Stimulated activated CD4-positive, alpha-beta T cell treated with anti-CD3 and anti-CD28 coated beads, Interleukin-1b, Interleukin-23, amount 100 ng/mL, for 48 hours (primary cell): ENCODE data around the gene MMADHC.

ENCODE experiments used
- DNase-seq: peaks from one replicate; pipeline ENCODE4 v3.0.0-alpha.2; 2020

Gene MMADHC

DNA sequence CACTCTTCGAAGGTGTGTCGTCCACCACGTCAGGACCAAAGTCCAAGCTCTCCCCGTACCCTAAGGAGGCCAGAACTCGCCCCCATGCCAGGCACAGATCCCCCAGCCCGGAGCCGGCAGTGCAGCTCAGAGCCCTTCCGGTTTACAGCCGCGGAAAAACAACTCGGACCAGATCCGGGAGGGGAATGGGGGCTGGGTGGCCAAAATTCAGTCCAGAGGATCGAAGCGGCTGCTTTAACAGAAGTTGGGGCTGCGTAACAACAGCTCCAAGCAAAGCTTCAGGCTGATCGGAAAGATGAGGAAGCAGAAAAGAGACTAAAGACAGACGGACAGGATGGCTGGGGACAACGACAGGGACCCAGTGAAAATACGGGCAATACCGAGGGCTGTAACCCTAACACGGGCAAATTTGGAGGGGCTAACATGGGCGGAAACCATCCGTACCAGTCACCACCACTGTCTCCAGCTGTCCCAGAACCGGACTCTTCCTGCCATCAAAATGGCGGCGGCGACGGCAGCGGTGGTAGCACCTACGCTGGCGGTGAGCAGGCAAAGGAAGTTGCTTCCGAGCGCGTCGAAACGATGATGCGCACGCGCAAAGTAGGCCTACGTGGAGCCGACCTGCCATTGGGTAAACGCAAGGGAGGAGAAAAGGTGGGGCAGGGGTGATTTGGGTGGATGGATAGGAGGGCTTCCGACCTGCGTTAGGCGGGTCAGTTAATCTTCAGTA lies at the start of gene MMADHC:
Gene MMADHC (minus strand): TSS at position 556 of the 730 bp plus-strand sequence. CDS start 678 bp downstream, outside the sequence.
- DNase-seq, result peak; percentile 94

DNA sequence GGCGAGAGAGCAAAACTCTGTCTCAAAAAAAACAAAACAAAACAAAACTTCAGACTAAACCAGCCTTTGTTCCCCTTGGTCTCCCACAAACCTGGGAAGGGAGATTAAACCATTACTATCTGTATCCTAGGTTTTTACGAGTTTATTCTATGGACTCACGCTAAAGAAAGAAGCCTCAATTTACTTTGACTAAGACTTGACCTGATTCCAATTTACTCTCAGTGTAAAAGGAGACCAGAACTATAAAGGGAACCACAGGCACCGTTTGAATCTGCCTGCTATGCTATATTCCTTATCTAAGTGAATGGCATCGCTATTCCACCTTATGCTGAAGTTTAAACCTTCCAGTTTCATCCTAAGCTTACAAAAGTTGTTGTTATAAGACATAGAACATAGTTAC lies 46.5 kb upstream of the MMADHC start:
- DNase-seq, result no peak

DNA sequence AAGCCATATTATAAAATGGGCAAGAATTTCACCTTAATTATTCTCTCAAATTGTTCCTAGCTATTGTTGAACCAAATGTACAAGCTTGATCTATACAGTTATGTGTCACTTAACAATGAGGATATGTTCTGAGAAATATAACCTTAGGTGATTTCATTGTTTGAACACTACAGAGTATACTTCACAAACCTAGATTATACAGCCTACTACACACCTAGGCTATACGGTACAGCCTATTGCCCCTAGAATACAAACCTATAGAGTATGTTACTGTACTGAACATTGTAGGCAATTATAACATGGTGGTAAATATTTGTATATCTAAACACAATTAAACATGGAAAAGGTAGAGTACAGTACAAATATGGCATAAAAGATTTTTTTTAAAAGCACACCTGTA lies 42.9 kb upstream of the MMADHC start:
- no peak for DNase-seq

DNA sequence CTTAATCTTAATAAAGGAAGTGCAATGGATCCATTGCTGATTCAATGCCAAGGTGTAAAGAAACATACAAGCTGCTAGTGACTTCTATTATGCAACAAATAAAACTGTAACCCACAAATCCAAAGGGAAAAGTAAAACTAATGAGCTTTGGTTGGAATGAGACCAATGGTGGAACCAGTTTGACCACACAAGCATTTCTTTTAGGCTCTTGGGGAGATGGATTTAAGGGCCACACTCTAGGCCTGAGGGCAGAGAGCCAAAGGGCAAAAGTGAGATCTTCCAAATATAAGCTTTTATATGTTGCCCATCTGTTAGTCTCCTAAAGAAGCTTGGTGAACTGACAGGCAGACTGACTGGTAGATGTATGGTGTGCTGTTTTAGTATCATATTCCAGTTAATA lies 41.5 kb upstream of the MMADHC start:
- DNase-seq, result no peak

DNA sequence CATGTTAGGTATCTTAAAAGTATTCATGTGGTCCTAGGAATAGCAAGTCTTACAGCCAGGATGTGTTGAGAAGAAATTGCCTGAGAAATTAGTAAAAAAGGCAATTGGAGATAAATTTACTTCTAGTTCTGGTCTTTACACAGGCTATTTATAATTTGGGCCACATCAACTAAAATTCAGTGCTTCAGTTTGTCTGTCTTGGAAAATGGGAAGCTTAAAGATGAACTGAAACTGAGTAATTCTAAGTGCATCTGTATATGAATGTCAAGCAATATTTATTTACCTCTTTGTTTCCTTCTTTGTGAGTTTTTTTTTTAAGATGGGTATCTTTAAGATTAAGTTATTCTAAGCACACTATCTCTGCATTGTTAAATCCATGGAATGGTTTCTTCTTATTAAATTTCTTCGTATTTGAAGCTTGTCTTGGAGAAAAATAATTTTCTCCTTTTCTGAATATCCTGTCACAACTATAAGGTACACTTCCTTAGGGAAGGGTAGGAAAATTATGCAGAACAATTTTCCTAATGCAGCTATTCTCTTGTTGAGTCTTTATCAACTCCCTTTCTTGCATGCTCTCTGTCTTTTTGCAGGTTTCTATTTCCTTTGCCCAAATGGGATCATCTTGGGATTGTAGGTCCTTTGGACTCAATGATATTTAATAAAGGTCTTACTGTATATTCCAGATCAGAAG lies 39.7 kb upstream of the MMADHC start:
- no peak for DNase-seq

DNA sequence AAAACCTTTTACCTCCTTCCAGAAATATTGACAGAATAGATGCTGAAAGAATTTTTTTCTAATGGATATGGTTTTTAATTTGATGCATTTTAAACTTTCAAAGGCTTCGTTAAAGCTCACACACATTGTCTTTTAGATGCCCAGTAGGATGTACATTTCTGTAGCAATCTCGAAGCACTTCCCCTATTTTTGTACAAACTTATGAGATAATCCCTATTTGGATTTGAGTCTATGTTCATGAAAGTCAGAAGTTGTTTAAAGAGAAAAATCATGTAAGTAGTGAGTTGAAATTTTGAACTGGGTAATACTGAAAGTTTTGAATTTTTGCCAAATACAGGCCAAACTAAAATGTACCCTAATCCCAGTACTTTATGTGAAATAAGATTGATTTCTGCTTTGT lies 38.1 kb upstream of the MMADHC start:
- DNase-seq, result no peak

DNA sequence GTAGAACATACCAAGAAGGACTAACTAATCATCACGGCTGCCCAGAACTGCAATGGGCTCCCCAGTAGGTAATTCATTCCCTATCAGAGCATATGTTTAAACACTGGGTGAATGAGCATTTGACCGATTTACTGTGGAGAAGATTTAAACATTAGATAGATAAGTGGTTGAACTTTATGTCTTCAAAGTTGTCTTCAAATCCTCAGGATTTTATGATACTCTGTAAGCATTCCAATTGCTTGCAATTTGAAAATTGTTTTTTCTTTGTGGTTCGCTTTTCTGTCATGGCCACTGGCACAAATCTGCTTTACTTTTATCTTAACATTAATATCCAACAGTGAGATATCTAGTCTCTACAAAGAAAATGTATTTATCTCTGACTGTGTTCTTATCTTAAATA lies 37.7 kb upstream of the MMADHC start:
- no peak for DNase-seq

DNA sequence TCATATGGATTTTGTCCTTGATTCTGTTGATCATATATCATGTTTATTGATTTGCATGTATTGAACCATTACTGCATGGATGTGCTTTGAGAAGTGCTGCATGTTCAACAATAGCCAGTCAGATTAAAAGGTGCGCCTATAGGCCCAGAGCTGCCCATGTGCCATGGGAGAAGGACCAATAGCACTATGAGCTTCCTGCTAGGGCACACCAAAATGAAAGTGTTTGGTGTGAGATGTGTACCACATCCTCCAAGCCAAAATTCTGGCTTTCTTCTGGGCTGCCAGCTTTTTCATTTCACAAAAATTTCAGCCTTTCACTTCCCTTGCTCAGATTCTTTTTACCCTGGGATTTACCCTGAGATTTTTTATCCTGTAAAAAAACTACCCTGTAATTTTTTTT lies 34.8 kb upstream of the MMADHC start:
- no peak for DNase-seq

DNA sequence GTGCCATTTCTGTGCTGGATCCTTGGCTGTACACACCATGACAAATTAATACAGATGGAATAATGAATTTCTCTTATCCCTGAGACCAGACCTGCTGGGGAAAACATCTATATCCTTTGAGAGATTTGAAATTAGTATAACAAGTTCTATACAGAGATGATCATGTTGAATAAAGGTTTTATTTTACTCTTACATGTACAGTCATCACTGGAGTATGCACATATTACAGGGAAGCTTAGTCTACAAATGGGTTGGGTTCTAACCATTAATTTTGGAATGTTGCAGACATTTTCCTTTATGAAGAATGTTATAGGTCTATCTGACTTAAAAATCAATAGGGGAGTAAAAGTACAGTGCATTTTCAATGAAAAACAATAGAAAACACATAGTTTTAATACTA lies 29.9 kb upstream of the MMADHC start:
- no peak for DNase-seq

DNA sequence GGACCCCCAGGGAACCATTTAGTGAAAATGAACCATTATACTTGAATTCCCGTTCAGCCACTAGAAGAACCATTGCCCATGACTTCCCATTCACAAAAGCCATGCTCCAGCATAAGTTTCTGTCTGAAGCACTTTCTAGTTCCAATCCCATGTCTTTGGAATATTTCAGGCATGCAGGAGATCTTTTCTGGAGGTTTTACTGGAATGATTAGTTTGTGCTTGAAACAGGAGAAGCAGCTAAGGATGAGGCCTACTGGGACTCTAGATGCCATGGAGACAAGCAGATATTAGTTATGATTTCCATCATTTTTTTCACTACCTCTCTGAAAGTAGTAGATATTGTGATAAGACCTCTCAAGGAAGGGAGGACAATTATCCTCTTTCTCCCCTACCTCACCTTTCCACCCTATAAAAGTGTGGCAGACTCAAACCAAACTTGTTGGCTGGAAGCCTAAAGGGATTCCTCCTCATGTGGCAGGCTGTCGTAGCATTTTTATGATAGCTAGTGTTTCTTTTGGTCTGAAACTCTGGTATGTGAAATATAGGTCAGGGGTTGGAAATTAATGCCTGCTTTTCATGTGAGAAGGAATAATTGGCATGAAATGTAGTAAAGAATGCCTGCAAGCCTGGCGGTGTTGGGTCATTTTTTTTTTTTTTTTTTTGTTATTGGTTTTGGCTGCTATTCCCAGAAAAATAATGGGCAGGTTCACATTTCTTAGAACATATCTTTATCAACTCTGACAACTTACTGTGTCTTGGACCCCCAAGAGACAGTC lies 29.3 kb upstream of the MMADHC start:
- DNase-seq, result no peak

DNA sequence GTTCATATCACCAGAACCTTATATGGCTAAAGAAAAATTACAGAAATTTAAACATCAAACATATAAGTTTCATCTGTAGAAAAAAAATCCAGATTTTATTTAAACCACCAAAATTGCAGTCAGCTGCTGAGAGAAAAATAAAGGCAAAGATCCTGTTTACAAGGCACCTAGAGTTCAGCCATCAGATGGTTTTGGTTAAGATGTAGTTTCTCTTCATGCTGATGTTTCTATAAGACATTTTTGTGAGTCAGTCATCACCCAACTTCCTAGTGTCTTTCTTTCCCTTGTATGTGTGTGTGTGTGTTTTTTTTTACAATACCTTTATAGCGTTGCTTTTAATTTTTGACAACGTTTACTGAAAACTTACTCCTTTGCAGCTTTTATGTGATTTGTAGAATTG lies 26.1 kb upstream of the MMADHC start:
- no peak for DNase-seq

DNA sequence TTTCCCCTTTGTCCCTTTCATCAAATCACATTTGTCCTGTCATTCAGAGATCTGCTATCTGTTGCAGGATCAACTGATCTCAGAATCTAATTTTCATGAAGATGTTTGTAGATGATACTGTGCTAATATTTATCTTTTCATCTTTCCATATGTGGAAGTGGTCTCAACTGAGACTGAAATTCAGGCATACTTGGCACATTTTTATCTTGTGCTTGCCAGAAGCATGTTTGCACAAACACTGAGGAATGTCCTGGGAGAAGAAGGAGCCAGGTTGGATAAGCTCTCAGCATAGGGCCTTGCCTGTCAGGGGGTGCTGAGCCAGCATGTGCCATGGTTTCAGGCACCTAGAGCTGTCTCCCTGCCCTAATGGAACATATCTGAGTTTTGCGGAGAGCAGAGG lies 24.5 kb upstream of the MMADHC start:
- DNase-seq, result no peak

DNA sequence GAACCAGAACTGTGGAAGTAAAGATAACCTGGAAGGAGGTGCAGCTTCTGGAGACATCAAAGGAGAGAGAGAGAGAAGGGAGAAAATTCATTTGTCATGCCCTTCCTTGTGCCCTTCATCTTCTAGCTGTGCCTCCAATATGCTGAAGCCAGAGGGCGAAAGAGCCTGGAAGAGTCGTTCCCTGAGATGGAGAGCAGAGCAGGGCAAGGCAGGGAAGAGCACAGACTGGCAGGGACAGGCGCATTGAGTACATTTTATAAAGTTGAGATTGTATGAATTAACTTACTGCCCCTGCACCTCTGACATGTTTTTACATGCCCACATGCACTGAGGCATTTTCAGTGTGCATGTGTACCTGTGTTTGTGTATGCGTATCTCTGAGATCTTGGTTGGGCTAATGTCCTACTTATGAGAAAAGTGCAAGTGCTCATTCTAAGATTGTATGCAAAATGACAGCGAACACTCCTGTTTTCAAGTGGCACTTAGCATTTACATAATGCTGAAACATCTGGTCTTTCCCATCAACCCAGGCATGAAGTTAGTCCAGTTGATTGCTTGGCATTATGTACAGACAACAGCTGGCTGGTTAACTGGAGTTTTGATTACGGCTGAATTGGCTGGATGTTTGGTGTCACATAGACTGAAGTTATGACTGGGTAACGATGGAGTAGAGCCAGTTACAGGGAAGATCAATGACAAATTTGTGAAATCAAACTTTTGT lies 23.7 kb upstream of the MMADHC start:
- DNase-seq, result no peak

DNA sequence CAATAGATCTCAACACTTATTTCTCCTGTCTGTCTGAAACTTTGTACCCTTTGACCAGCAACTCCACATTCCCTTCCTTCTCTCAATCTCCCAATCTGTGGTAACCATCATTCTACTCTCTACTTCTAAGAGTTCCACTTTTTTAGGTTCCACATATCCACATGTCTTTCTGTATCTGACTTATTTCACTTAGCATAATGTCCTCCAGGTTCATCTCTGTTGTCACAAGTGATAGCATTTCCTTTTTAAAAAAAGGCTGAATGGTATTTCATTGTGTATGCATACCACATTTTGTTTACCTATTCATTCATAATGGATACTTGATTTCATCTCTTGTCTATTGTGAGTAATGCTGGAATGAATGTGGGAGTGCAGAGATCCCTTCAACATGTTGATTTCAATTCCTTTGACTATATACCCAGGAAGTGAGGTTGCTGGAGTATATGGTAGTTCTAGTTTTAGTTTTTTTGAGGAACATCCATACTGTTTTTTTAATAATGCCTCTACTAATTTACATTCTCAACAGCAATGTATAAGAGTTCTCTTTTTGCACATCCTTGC lies 18.8 kb upstream of the MMADHC start:
- DNase-seq, result no peak

DNA sequence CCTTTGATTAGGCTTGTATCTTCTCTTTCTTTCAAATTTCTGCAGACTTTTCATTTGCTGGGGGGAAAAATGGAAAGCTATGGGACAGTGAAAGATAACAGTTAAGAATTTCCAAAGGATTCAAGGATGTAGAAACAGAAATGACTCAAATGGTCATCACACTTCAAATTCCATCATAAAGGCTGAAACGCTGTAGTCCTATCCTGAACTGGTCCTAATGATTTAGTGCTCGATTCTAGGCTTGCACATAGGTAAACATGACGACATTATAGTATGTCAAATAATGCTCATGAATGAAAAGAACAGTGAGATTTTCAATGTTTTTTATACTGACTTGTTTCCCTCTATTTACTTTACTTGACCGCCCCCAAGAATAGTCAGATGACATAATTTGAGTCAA lies 15.7 kb upstream of the MMADHC start:
- DNase-seq, result no peak

DNA sequence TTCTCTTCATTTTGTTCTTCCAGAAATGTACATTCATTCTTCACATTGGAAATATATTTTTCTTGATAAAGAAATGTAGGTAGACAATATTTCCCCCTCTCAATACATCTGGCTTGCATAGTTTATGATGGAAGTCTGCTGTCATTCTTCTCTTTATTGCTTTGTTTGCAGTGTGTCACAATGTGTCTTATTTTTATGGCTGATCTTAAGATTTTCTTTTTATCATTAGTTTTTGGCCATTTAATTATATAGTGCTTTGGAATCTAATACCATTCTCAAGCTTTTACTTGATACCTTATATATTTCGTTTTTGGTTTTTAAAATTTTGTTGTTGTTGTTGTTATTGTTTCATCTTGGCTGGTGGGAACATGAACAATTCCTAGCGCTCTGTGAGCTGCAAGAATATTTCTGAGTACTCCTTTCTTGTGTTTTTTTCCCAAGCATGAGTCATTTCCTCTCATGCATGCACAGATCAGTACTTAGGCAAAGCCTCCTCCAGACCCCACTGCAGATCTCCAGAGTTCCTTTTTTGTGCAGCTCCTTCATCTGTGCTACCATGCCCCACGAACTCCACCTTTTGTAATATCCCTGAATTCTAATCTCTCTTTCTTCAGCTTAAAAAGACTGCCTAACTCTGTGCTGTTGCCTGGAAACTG lies 13.7 kb upstream of the MMADHC start:
- DNase-seq, result no peak

DNA sequence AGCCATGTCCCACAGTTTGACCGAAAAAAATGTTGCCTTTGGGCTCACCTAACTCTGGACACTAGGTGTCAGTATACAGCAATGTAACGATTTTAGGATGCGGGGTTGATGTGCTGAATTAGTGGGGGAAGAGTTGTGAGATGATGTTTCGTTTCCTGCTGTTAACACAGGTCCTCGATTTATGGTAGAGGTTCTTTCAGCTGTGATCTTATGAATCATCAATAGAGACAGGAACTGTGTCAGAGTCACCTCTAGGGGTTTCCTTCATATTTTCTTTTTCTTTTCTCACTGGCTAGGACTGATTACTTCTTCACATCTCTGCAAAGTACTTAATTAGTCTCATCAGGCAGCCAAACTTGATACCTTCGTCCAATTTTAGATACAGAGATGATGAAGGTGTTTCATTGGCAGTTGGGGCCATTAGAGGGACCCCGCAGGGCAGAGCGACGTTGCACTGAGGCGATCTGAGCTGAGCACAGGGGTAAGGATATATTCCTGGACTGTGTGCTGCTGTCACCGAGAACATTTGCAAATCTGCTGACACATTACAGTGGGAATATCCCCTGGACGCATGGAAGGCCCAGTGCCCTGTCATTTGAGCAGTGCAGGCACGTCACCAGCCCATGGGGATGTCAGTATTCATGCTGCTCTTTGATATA lies 10.2 kb upstream of the MMADHC start:
- DNase-seq, result peak; percentile 46

DNA sequence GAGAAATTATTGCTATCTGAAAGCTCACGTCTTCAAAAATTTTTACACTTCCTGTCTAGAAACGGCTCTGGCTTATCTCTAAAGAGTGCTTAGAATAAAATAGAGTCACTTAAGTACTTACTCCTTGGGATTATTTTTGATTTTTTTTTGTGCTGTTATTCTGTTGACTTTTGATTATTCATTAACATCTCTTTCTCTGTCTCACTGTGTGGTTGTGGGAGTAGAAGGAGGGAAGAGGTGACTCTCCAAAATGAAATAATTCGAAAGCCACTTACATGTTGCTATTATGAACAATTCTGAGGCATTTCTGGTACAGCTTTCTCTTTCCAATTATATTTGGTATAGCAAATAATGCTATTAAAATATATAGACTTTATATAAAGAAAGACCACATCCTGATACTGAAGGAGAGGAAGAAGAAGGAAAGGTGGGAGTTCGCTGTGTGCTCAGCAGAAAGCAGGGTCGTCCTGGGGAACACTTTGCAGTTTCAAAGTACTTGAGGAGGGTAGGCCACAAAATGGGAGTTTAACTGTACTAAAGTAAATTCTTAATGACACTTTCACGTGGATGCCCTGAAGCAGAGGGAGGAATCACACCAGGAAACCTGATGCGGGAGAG lies 9.6 kb upstream of the MMADHC start:
- DNase-seq, result no peak

DNA sequence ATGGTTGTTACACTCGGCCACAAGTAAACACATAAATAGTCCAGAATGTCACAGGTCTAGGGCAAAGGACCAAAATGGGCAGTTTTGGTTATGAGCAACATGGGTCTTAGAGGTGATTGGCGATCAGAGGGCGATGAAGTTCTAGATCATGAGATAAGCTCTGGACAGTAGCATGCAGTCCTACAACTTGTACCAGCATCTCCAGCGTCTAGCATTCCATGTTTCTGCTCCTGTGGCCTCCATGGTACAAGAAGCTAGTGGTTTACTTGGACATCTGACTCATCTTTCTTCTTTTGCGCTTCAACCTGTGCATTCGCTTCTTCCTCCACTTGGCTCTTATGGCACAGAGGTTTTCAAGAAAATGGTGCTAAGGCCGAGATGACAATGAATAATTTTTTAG lies 8.9 kb upstream of the MMADHC start:
- DNase-seq, result no peak

DNA sequence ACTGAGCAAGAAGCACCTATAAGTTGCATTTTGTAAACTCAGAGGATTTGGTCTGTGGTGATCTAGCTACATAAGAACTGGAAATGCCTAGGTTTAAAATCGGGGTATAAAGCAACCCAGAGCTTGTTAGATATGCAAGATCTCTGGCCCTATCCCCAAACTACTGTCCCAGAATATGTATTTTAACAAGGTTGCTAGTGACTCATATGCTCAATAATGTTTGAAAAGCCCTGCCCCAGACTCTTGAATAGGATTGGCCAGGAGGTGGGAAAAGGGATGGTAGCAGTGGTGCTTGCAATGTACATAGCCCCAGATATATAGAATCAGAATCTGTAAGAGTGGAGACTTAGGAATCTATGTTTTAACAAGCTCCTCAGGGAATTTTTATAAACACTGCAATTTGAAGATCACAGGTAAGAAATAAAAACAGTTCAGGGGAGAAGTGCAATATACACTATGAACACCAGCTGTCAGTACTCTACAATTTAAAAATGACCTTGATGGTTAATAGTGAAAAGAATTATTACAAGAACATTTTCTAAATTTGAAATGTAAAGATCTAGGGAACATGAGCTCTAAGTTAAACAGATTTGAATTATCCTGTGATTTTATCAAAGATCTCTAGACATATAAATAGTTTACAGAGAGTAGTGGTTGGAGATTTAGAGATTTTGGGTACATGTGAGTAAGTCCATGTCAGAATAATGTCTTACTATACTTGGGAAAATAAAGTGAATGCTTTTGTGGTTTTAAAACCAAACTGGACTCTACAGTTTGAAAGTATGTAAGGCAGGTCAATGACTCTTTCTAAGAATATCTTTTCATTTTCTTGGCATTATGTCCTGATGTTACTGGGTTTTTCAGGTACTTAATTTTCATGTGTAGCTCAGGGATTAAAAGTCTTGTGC lies 7.7 kb upstream of the MMADHC start:
- no peak for DNase-seq
